ENCODE results near the gene SH2D4B.
"Not testable (repeated sequence)": the region's sequence is repeated elsewhere in the genome, so short reads cannot be mapped to it uniquely, and the experiment has no call there.

SH2D4B gene

DNA sequence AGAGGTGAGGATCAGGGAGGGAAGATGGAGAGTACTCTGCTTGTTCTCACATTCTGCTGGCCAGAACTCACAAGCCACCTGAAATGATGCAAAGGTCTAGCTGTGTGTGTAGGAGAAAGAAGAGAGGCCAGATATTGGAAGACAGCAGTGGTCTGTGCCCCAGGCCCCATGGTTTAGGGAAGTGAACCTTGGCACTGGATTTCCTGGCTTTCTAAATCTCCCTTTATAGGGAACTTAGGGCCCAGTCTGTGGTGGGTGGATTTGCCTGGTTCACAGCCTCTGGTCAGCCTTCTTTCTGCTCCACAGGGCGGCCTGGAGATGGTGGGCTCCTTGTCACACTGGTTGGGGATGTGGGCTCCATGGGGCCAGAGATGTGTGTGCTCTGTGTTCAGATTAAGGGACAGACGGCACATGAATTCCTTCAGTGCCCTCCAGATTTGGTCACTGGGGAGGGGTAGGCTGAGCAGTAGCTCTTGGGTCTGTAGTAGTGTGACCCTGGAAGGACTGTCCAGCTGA, 9.5 kb upstream of the SH2D4B start:
- no peak for DNase-seq (ENCODE audit: low read depth)

DNA sequence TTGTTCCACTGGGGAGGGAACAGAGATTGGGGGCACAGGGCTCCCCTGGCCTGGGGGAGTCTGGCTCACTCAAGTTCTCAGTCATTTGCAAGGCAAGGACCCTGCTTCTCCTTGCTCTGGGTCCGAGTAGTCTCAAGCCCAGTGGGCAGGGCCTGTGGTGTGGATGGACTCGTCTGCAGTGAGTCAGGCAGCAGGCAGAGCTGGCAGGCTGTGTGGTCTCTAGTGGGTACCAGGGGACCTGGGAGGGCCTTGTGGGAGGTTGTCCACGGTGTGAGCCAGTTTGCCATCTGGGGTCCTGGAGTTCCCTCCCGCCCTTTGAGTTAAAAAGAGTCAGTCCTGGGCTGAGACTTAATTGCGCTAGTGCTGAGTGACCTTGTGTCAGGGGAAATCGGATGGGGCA, 8.8 kb upstream of the SH2D4B start:
- H3K4me3 ChIP-seq (ENCODE audit: low read length), result no peak overlapping the region
- TF ChIP-seq, protein P1, sequence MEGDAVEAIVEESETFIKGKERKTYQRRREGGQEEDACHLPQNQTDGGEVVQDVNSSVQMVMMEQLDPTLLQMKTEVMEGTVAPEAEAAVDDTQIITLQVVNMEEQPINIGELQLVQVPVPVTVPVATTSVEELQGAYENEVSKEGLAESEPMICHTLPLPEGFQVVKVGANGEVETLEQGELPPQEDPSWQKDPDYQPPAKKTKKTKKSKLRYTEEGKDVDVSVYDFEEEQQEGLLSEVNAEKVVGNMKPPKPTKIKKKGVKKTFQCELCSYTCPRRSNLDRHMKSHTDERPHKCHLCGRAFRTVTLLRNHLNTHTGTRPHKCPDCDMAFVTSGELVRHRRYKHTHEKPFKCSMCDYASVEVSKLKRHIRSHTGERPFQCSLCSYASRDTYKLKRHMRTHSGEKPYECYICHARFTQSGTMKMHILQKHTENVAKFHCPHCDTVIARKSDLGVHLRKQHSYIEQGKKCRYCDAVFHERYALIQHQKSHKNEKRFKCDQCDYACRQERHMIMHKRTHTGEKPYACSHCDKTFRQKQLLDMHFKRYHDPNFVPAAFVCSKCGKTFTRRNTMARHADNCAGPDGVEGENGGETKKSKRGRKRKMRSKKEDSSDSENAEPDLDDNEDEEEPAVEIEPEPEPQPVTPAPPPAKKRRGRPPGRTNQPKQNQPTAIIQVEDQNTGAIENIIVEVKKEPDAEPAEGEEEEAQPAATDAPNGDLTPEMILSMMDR (conservative IDR thresholded peaks at IDR 0.05; ENCODE audit: low read length), result no peak
- DNase-seq (ENCODE audit: low read depth), result no peak

More for the DNA sequence above, 9.5 kb upstream of the SH2D4B start:
- H3K4me3 ChIP-seq (ENCODE audit: low read length), result no peak overlapping the region
- TF ChIP-seq, protein P1 (conservative IDR thresholded peaks at IDR 0.05; ENCODE audit: low read length), result no peak

DNA sequence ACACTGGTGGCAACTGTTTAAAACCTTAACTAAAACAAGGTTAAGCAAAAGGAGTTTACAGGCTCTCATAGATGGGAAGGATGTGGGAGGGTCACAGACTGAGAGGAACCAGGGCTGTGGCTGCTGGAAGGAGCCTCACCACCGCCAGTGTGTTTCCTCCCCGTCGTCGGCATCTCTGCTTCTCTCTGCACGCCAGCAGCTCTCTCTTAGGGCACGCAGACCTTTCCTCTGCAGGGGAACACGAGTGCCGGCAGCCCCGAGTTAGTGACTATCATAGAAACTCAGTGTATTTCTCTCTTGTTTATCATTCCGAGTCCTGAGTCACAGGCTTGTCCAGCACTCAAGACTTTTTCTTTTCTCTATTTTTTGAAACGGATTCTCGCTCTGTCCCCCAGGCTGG, 8.1 kb upstream of the SH2D4B start:
- no peak for DNase-seq (ENCODE audit: low read depth)
- TF ChIP-seq, protein P1 (conservative IDR thresholded peaks at IDR 0.05; ENCODE audit: low read length), result no peak
- no peak overlapping the region for H3K4me3 ChIP-seq (ENCODE audit: low read length)

DNA sequence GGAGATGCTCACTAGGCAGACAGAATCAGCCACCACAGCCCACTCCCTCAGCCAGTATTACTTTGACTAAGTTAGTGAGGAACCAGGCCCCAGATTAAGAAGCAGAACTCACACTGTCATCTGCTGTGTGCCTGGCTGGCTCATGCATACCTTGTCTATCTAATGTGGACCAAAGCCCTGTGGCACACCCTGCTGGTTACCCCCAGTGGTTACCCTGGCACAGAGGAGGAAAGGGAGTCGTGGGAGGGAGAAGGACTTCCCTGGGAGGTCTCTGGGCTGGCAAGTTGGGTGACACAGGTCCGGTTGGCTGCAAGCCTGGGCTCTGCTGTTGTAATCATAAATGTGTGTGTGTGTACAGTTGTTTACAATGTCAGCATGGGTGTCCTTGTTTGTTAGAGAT, 7.5 kb upstream of the SH2D4B start:
- H3K4me3 ChIP-seq (ENCODE audit: low read length), result no peak overlapping the region
- TF ChIP-seq, protein P1 (conservative IDR thresholded peaks at IDR 0.05; ENCODE audit: low read length), result peak; percentile 32
- peak; percentile 26 for DNase-seq (ENCODE audit: low read depth)

DNA sequence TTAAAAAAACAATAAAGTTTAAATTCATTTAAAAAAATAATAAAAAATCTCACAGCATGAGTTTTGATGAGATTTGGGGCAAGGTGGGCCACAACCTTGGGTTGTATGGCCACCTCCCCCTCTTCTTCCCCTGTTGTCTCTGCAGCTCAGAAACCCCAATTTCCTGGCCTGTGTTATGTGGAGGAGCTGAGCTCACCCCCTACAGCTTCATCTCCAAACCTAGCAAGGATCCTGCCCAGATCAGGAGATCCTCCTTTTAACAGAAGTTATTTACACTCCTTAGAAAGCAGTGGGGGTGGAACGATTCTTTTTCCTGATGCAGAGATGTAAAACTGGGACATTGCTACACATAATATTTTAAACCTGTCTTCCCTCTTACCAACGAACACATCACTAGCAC, 6.9 kb upstream of the SH2D4B start:
- TF ChIP-seq, protein P1 (conservative IDR thresholded peaks at IDR 0.05; ENCODE audit: low read length), result no peak
- H3K4me3 ChIP-seq (ENCODE audit: low read length), result no peak overlapping the region
- DNase-seq (ENCODE audit: low read depth), result no peak

DNA sequence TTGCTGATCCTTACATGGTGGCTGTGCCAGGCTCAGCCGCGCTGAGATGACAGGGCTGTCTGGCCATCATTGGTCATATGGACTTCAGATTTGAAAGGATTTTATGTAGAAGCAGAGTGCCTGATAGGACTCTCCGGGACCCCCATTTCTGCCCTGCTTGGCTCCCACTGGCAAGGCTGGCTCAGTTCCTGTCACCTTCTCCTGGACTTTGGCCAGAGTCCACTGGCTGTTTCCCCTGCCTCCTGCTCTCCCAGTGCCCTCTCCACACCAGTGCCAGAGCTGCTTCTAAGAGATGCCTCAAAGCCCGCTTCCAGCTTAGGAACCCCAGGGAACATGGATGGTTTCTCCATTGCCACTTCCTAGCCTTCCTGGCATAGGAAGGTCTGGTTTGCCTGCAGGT, 5.1 kb upstream of the SH2D4B start:
- H3K4me3 ChIP-seq (ENCODE audit: low read length), result no peak overlapping the region
- TF ChIP-seq, protein P1 (conservative IDR thresholded peaks at IDR 0.05; ENCODE audit: low read length), result no peak
- no peak for DNase-seq (ENCODE audit: low read depth)

DNA sequence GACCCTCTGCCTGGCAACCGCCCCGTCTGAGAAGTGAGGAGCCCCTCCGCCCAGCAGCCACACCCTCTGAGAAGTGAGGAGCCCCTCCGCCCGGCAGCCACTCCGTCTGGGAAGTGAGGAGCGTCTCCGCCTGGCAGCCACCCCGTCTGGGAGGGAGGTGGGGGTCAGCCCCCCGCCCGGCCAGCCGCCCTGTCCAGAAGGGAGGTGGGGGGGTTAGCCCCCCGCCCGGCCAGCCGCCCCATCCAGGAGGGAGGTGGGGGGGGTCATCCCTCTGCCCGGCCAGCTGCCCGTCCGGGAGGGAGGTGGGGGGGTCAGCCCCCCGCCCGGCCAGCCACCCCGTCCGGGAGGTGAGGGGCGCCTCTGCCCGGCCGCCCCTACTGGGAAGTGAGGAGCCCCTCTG, 3.6 kb upstream of the SH2D4B start:
- DNase-seq (ENCODE audit: low read depth), result not testable (repeated sequence)

DNA sequence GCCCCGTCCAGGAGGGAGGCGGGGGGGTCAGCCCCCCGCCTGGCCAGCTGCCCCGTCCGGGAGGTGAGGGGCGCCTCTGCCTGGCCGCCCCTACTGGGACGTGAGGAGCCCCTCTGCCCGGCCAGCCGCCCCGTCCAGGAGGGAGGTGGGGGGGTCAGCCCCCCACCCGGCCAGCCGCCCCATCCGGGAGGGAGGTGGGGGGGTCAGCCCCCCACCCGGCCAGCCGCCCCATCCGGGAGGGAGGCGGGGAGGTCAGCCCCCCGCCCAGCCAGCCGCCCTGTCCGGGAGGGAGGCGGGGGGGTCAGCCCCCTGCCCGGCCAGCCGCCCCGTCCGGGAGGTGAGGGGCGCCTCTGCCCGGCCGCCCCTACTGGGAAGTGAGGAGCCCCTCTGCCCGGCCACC, 3.1 kb upstream of the SH2D4B start:
- not testable (repeated sequence) for DNase-seq (ENCODE audit: low read depth); H3K4me3 ChIP-seq (ENCODE audit: low read length)

More for the DNA sequence above, 3.6 kb upstream of the SH2D4B start:
- not testable (repeated sequence) for H3K4me3 ChIP-seq (ENCODE audit: low read length)

Data from AG10803 (cell line).